ENCODE measurements around the gene ZNF81.
"Not testable (repeated sequence)": the region's sequence is repeated elsewhere in the genome, so short reads cannot be mapped to it uniquely, and the experiment has no call there.

ZNF81 gene

DNA sequence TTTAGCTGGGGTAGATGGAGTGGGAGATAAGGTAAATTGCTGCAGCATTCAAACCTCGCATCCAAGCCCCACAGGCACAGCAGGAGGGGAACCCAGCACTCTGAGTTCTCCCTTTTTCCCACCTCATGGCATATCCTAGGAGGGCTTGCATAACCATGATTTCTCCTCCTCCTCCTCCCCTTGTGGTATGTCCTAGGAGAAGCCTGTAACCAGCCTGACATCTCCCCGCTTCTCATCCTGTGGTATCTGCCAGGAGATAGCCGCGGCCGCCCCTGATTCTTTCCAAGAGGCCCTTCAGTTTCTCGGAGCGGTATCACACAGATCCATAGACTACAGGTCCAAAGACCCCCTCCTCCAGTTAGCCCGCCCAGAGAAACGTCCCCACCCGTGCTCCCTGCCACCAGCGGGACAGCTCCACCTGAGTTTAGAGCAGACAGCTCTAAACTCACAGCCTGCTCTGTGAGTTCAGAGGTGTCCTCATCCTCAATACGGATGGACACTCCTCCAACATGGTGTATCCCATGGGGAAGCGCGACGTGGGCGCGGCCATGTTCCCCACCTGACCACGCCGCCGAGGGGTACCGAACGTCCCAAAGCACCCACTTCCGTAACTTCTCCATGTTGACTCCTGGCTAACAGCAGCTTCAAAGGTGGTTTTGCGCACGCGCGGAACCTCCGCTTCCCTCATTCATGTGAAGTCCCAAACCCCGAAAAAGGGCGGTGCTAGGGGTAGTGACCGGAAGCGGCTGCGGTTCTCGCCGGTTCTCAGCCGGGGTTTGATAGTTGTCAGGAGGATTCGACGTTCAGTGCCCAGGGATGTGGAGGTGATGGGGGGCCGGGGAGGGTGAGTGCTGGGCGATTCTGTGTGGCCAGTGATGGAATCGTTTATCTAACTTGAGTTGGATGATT is at the start of gene ZNF81:
Gene ZNF81 (plus strand): TSS at position 739 of the 909 bp plus-strand sequence. CDS start 9,366 bp downstream, outside the sequence.
- TF ChIP-seq, protein P1, sequence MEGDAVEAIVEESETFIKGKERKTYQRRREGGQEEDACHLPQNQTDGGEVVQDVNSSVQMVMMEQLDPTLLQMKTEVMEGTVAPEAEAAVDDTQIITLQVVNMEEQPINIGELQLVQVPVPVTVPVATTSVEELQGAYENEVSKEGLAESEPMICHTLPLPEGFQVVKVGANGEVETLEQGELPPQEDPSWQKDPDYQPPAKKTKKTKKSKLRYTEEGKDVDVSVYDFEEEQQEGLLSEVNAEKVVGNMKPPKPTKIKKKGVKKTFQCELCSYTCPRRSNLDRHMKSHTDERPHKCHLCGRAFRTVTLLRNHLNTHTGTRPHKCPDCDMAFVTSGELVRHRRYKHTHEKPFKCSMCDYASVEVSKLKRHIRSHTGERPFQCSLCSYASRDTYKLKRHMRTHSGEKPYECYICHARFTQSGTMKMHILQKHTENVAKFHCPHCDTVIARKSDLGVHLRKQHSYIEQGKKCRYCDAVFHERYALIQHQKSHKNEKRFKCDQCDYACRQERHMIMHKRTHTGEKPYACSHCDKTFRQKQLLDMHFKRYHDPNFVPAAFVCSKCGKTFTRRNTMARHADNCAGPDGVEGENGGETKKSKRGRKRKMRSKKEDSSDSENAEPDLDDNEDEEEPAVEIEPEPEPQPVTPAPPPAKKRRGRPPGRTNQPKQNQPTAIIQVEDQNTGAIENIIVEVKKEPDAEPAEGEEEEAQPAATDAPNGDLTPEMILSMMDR (conservative IDR thresholded peaks at IDR 0.05): no peak
- peak within 1 kb of the TSS; percentile 75 for H3K27ac ChIP-seq

DNA sequence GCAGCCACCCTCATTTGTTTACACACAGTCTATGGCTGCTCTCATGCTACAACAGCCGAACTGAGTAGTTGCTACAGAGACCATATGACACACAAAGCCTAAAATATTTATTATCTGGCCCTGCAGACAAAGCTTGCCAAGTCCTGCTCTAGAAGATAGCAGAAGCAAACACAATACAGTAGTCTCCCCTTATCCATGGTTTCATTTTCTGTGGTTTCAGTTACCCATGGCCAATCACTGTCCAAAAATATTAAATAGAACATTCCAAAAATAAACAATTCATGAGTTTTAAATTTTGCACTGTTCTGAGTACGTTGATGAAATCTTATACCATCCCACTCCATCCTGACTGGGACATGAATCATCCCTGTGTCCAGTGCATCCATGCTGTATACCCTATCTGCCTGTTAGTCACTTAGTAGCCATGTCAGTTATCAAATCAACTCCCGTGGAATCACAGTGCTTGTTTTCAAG is 40.2 kb upstream of the ZNF81 start:
- TF ChIP-seq, protein P1 (conservative IDR thresholded peaks at IDR 0.05): no peak
- no peak overlapping the region for H3K27ac ChIP-seq

DNA sequence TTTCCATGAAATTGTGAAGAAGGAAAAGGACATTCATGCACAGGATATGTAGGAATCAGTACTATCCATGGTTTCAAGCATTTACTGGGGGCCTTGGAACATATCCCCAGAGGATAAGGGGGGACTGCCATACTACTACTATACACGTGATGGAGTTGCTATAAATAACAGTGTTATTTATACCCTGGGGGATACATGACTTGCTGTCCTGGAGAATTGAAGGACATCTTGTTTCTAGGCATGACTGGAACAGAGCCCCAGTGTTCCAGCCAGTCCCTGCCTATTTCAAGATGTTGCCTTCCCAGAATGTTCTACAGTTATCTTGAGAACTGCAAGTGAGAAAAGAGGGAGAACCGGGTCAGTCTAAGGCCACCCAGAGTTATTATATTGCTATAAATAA is 39.6 kb upstream of the ZNF81 start:
- H3K27ac ChIP-seq: no peak overlapping the region
- TF ChIP-seq, protein P1 (conservative IDR thresholded peaks at IDR 0.05): no peak

DNA sequence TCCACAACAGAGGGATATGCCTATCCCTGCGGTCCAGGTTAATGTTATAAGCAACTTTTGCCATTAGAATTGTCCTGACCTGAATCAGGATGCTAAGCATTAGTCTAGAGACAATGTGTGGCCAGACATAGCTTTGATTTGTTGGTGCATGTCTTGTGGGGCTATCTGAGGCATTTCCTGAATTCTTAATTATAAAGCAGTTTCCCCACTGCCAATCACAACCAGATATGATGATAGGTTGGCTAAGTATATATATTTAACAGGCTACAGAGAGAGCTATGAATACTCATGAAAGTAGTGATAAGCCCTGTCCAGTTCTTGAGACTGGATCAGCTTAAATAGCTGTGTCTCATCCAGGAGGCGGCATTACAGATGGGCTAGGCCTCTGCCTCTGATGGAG is 37.8 kb upstream of the ZNF81 start:
- TF ChIP-seq, protein P1 (conservative IDR thresholded peaks at IDR 0.05): no peak
- H3K27ac ChIP-seq: no peak overlapping the region

DNA sequence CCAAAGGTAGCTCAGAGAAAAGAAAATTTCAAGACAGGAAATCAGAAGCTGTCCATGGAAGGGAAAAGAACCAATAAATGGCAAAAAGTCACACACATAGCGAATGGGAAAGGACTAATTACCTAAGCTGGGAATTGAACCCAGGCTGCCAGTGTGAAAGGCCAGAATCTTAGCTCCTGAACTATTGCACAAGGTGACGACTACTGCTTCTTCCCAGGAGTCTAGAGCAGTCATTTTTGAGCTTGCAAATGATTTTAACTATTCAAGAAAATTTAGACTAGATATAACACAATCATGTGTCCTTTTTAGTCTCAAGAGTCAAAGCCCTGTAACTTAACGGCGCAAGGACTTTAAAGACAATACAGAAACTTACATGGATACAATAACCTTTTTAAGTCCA is 34.1 kb upstream of the ZNF81 start:
- TF ChIP-seq, protein P1 (conservative IDR thresholded peaks at IDR 0.05): no peak
- H3K27ac ChIP-seq: no peak overlapping the region

DNA sequence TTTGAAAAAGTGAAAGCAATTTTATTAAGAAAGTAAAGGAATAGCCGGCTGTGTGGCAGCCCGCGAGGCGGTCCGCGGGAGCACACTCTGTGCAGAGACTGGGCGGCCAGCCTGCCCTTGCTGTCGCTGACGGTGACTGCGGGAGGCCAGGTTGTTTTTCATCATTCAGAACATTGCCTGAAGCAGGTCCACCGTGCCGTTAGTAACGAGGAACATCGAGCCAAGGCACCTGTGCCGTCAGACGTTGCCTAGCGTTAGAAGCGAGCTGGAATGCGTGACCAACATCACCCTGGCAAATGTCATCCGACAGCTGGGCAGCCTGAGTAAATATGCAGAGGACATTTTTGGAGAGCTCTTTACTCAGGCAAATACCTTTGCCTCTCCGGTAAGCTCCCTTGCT is 33.6 kb upstream of the ZNF81 start:
- not testable (repeated sequence) for H3K27ac ChIP-seq

DNA sequence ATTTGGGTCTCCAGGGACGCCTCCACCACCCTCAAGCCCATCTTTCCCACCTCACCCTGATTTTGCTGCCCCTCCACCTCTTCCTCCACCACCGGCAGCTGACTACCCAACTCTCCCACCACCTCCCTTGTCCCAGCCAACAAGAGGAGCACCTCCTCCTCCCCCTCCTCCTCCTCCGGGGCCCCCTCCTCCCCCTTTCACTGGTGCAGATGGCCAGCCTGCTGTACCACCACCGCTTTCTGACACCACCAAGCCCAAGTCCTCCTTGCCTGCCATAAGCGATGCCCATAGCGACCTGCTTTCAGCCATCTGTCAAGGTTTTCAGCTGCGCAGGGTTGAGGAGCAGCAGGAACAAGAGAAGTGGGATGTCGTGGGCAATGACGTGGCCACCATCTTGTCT is 32.4 kb upstream of the ZNF81 start:
- TF ChIP-seq, protein P1 (conservative IDR thresholded peaks at IDR 0.05): no peak
- no peak overlapping the region for H3K27ac ChIP-seq

DNA sequence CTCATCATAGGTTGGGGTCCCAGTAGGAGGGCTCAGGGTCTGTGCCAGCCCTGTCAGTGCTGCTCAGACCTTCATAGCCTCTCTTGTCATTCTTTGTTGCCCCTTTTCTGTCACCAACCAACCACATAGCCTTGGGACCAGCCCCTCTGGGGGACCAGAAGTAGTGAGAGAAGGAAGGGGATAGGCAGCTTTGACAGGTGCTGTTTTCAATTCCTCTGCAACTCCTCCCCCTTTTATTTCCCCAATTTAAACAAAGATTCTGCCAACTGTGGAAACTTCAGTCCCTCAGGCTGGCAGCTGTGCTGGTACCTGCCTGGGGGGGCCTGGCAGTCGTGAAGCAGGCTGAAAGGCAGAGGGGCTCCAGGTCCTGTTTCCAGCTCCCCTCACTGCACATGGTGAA is 30.9 kb upstream of the ZNF81 start:
- H3K27ac ChIP-seq: not testable (repeated sequence)

DNA sequence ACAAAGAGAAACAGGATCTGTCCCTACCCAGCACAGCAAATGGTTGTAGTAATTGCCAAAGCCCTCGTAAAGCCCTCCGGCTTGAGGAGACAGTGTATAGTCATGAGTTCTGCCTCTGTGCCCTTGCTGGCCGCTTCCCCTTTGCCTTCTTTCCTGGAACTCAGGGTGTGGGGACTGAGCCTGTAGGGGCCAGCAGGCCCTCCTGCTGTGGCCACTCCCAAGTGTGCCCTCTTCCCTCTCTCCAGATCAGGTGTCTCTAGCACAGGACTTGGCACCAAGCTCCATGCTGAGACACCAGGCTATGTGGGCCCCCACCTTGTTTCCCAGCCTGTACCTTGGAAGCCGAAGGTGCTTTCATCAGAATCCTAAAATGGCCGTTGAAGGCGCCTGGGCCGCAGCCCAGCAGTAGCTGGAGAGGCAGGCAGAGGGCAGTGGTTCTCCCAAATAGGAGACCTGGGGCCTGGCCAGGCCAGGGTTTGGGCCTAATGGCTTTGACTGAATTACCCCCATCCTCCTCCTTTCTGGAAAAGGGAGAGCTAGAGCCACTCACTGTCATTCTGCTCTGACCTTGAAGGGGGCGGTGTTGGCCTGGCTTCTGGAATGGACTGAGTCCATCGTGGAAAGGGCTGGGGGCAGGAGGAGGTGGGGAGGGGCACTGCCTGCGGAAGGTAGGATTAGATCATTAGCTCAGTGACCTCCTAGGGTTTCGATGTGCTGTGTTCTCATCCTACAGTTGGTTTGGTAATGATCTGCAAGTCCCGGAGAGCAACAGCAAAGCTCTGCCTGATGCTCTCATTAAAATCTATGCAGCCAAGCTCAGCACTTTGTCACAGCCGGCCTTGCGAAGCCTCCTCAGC is 30.1 kb upstream of the ZNF81 start:
- not testable (repeated sequence) for H3K27ac ChIP-seq

DNA sequence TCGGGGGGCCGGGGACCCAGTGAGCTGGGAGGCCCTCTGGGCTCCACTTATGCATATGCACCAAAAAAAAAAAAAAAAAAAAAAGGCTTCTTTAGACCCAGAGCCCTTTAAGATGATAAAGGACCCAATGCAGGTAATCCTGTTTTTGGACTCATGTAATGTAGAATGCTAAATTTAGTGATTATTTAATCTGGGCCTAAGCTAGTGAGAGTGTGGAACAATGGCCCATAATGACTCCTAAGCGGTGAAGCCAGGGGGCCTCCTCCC is 29.5 kb upstream of the ZNF81 start:
- H3K27ac ChIP-seq: not testable (repeated sequence)

All from VCaP (cell line).